PC-9 (cell line): ENCODE measurements around the gene BMP10.

ENCODE experiments used
- CTCF ChIP-seq: fragments of 200-600 bp; sonication (generic); conservative IDR thresholded peaks from 2 replicates; pipeline ENCODE4 v1.6.1; 2017; ENCODE audit warnings: mixed run types, antibody characterized with exemption, mild to moderate bottlenecking, moderate library complexity
- EZH2 ChIP-seq: fragments of 200-600 bp; sonication (generic); IDR thresholded peaks from 2 replicates; pipeline ENCODE4 v1.8.0; 2017; ENCODE audit warnings: antibody characterized with exemption, low read depth

- TF ChIP-seq CTCF: no peak
- no peak for TF ChIP-seq EZH2
Observed at GRCh38 chr2:68865108-68865507, 6.1 kb downstream of the BMP10 start.
